ENCODE measurements around the gene PNPLA2. TPM values are rescaled to one million over a fixed set of nuclear protein-coding genes. Genes with fewer than 3 reads are reported as not detected.

The PNPLA2 gene
- total RNA-seq, 5 donors from 2014 or later (not counting 1 experiment from before 2014, with no cell fraction given): 172 to 212 (median 206) TPM

DNA sequence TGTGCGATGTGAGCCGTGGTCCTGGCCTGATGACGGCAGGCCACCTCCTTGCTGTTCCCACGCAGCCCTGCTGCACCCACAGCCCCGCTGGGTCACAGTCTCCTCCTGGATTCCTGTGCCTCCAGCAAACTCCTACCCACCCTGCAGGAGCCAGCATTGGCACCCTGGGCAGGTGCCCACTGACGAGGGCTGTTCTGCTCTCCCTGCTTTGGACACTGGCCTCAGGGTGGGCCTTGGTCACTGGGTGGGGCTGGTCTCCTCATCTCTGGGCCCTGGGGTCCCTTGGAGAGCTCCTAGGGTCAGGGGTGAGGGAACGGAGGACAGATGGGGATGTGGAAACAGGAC is 36.6 kb downstream of the PNPLA2 start:
- H3K27me3 ChIP-seq (replicated peaks in 1 of 2; ENCODE audit: control insufficient read depth in 2 of 2, extremely low read depth in 1 of 2, insufficient read depth in 2 of 2, low read length in 1 of 2): peaks cover 0 to 30% of the 10 kb centered on the region in 2 experiments
- ATAC-seq (replicated peaks in 1 of 4): no peak
- WGBS (ENCODE audit: insufficient coverage): 83% methylated on average over 7 of the region's 7 CpGs

DNA sequence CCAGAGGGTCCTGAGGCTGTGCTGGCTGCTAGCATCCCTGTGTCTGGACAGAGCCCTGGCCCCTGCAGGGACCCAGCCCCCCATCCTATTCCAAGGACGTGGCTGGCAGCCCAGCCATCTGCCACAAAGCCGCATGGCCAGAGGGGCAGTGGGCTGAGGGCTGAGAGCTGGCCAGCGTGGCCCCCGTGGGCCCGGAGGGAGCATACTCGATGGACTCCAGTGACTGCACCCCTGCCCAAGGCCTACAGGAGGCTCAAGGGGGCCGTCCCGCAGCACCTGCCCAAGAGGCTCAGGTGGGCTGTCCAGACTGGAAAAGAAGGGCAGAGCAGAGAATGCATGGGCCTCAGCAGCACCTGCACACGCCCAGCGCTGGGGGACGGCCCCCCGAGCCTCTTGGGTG is 37.1 kb downstream of the PNPLA2 start:
- peaks cover 0 to 6% of the 10 kb centered on the region in 2 experiments for H3K4me1 ChIP-seq (ENCODE audit: control insufficient read depth in 1 of 2, extremely low read depth in 1 of 2, insufficient read depth in 2 of 2, low read length in 2 of 2)
- H3K9me3 Mint-ChIP-seq: no peaks in the 10 kb centered on the region
- H3K9me3 ChIP-seq: no peaks in the 10 kb centered on the region
- no peak overlapping the region for H3K27ac ChIP-seq (ENCODE audit: low read length)
- ATAC-seq (replicated peaks in 1 of 4): no peak
- H3K27ac Mint-ChIP-seq: no peak overlapping the region
- DNase-seq: no peak
- H3K27me3 ChIP-seq (replicated peaks in 1 of 2; ENCODE audit: control insufficient read depth in 2 of 2, extremely low read depth in 1 of 2, insufficient read depth in 2 of 2, low read length in 1 of 2): peaks cover 0 to 27% of the 10 kb centered on the region in 2 experiments
- ChIA-PET POLR2A (no interaction called here), CTCF (no interaction called here)
- 91% methylated on average over 12 of the region's 12 CpGs for WGBS (ENCODE audit: insufficient coverage)
- H3K27me3 Mint-ChIP-seq: no peaks in the 10 kb centered on the region
- H3K36me3 ChIP-seq (ENCODE audit: control insufficient read depth in 2 of 2, extremely low read depth in 1 of 2, insufficient read depth in 1 of 2, low read length in 1 of 2): no peaks in the 10 kb centered on the region
- H3K4me3 Mint-ChIP-seq: no peak overlapping the region
- H3K36me3 Mint-ChIP-seq: no peaks in the 10 kb centered on the region
- H3K4me1 Mint-ChIP-seq: peaks cover 0 to 4% (median 0%) of the 10 kb centered on the region in 3 donors
- H3K4me3 ChIP-seq (ENCODE audit: control insufficient read depth in 1 of 2, extremely low read depth in 1 of 2, low read length in 1 of 2): no peak overlapping the region

More for the DNA sequence above, 36.6 kb downstream of the PNPLA2 start:
- H3K4me1 ChIP-seq (ENCODE audit: control insufficient read depth in 1 of 2, extremely low read depth in 1 of 2, insufficient read depth in 2 of 2, low read length in 2 of 2): peaks cover 0 to 6% of the 10 kb centered on the region in 2 experiments
- Mint-ChIP-seq H3K27me3 (no peaks in the 10 kb centered on the region), H3K27ac (no peak overlapping the region), H3K4me3 (no peak overlapping the region), H3K36me3 (no peaks in the 10 kb centered on the region), H3K9me3 (no peaks in the 10 kb centered on the region), H3K4me1 (peaks cover 0 to 4% (median 0%) of the 10 kb centered on the region in 3 donors)
- H3K9me3 ChIP-seq: no peaks in the 10 kb centered on the region
- POLR2A ChIA-PET: no interaction called here
- H3K27ac ChIP-seq (ENCODE audit: low read length): no peak overlapping the region
- no peak overlapping the region for H3K4me3 ChIP-seq (ENCODE audit: control insufficient read depth in 1 of 2, extremely low read depth in 1 of 2, low read length in 1 of 2)
- no peak for DNase-seq
- CTCF ChIA-PET: no interaction called here
- no peaks in the 10 kb centered on the region for H3K36me3 ChIP-seq (ENCODE audit: control insufficient read depth in 2 of 2, extremely low read depth in 1 of 2, insufficient read depth in 1 of 2, low read length in 1 of 2)

DNA sequence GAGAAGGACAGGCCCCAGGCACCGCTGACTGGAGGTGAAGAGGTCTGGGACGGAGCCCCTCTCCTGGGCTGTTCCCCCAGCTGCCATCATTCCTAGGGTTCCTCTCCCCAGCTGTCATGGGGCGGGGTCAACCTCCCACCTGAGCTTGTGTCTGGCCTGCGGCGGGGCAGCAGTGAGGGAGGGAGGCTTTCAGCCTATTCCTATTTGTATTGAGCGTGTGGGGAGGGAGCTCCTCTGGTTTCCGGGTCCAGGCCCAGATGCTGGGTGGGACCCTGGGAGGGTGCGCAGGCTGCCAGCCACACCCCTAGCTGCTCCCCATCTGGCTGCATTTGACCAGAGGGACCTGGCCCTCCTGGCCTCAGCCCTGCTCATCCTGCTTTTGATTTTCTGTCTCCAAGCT is 37.7 kb downstream of the PNPLA2 start:
- WGBS (ENCODE audit: insufficient coverage): 90% methylated on average over 4 of the region's 8 CpGs
- ATAC-seq (replicated peaks in 1 of 4) (no peak), DNase-seq (no peak)
- no peak overlapping the region for H3K4me3 ChIP-seq (ENCODE audit: control insufficient read depth in 1 of 2, extremely low read depth in 1 of 2, low read length in 1 of 2)
- H3K27me3 Mint-ChIP-seq: no peaks in the 10 kb centered on the region
- no peaks in the 10 kb centered on the region for H3K36me3 Mint-ChIP-seq
- no peak overlapping the region for H3K27ac Mint-ChIP-seq
- CTCF ChIA-PET: no interaction called here
- peaks cover 0 to 21% of the 10 kb centered on the region in 2 experiments for H3K27me3 ChIP-seq (replicated peaks in 1 of 2; ENCODE audit: control insufficient read depth in 2 of 2, extremely low read depth in 1 of 2, insufficient read depth in 2 of 2, low read length in 1 of 2)
- H3K4me1 Mint-ChIP-seq: peaks cover 0 to 4% (median 0%) of the 10 kb centered on the region in 3 donors
- no peaks in the 10 kb centered on the region for H3K9me3 ChIP-seq
- POLR2A ChIA-PET: no interaction called here
- H3K9me3 Mint-ChIP-seq: no peaks in the 10 kb centered on the region
- H3K4me3 Mint-ChIP-seq: no peak overlapping the region
- no peak overlapping the region for H3K27ac ChIP-seq (ENCODE audit: low read length)
- peaks cover 0 to 6% of the 10 kb centered on the region in 2 experiments for H3K4me1 ChIP-seq (ENCODE audit: control insufficient read depth in 1 of 2, extremely low read depth in 1 of 2, insufficient read depth in 2 of 2, low read length in 2 of 2)
- no peaks in the 10 kb centered on the region for H3K36me3 ChIP-seq (ENCODE audit: control insufficient read depth in 2 of 2, extremely low read depth in 1 of 2, insufficient read depth in 1 of 2, low read length in 1 of 2)

DNA sequence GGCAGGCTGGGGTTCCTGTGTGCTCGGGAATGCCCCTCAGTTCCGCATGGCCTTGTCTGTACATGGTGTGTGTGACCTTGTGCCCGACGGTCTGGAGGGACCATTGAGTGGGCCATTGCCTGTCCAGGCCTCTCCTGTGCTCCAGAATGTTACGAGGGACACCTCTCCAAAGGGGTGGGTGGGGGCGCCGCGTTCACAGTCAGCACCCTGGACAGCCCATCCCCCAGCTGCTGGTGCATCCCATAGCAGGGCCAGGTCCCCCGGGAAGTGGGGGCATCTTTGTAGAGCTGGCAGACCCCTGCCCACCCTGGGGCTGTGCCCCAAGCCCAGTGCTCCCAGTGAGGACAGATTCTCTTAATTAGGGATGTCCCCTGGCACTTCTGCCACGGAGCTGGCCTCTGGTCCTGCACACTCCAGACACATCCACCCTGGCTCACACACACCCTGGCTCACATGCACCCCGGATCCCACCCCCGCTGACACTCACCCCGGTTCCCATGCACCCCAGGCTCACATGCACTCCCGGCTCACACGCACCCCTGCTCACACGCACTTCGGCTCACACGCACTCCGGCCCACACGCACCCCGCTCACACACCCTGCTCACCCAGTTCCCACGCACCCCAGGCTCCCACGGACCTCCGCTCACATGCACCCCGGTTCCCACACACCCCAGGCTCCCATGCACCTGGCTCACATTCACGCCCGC is 39.5 kb downstream of the PNPLA2 start:
- DNase-seq (no peak), ATAC-seq (replicated peaks in 1 of 4) (no peak)
- Histone ChIP-seq H3K9me3 (no peaks in the 10 kb centered on the region), H3K4me1 (ENCODE audit: control insufficient read depth in 1 of 2, extremely low read depth in 1 of 2, insufficient read depth in 2 of 2, low read length in 2 of 2) (peaks cover 0 to 6% of the 10 kb centered on the region in 2 experiments), H3K4me3 (ENCODE audit: control insufficient read depth in 1 of 2, extremely low read depth in 1 of 2, low read length in 1 of 2) (no peak overlapping the region), H3K27ac (ENCODE audit: low read length) (no peak overlapping the region), H3K36me3 (ENCODE audit: control insufficient read depth in 2 of 2, extremely low read depth in 1 of 2, insufficient read depth in 1 of 2, low read length in 1 of 2) (no peaks in the 10 kb centered on the region), H3K27me3 (replicated peaks in 1 of 2; ENCODE audit: control insufficient read depth in 2 of 2, extremely low read depth in 1 of 2, insufficient read depth in 2 of 2, low read length in 1 of 2) (peaks cover 0 to 10% of the 10 kb centered on the region in 2 experiments)
- Mint-ChIP-seq H3K4me1 (peaks cover 0 to 4% (median 0%) of the 10 kb centered on the region in 3 donors), H3K27ac (no peak overlapping the region), H3K36me3 (no peaks in the 10 kb centered on the region), H3K9me3 (no peaks in the 10 kb centered on the region), H3K27me3 (no peaks in the 10 kb centered on the region), H3K4me3 (no peak overlapping the region)
- CTCF ChIA-PET: no interaction called here
- 89% methylated on average over 22 of the region's 27 CpGs for WGBS (ENCODE audit: insufficient coverage)
- POLR2A ChIA-PET: interaction anchor here in 1 of 2 donors (0.7 kb wide), 1 partner anchor 10 kb away, joined by 7 read pairs; no protein-coding TSS in a partner anchor

DNA sequence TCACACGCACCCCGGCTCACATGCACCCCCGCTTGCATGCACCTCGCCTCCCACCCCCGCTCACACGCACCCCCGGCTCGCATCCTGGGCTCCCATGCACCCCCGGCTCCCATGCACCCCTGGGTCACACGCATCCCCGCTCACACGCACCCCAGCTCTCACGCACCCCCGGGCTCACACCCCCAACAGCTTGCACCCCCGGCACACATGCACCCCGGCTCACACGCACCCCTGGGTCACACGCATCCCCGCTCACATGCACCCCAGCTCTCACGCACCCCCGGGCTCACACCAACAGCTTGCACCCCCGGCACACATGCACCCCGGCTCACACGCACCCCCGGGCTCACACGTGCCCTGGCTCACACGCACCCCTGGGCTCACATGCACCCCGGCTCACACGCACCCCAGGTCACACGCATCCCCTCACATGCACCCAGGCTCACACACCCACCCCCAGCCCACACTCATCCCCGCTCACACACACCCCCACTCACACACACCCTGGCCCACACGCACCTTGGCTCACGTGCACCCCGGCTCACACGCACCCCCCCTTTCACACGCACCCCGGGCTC is 40.1 kb downstream of the PNPLA2 start:
- Histone ChIP-seq H3K27me3 (replicated peaks in 1 of 2; ENCODE audit: control insufficient read depth in 2 of 2, extremely low read depth in 1 of 2, insufficient read depth in 2 of 2, low read length in 1 of 2) (peaks cover 0 to 10% of the 10 kb centered on the region in 2 experiments), H3K4me1 (ENCODE audit: control insufficient read depth in 1 of 2, extremely low read depth in 1 of 2, insufficient read depth in 2 of 2, low read length in 2 of 2) (peaks cover 0 to 6% of the 10 kb centered on the region in 2 experiments), H3K36me3 (ENCODE audit: control insufficient read depth in 2 of 2, extremely low read depth in 1 of 2, insufficient read depth in 1 of 2, low read length in 1 of 2) (no peaks in the 10 kb centered on the region), H3K4me3 (ENCODE audit: control insufficient read depth in 1 of 2, extremely low read depth in 1 of 2, low read length in 1 of 2) (no peak overlapping the region), H3K9me3 (no peaks in the 10 kb centered on the region), H3K27ac (ENCODE audit: low read length) (no peak overlapping the region)
- H3K4me3 Mint-ChIP-seq: no peak overlapping the region
- no peak overlapping the region for H3K27ac Mint-ChIP-seq
- DNase-seq (no peak), ATAC-seq (replicated peaks in 1 of 4) (no peak)
- no peaks in the 10 kb centered on the region for H3K9me3 Mint-ChIP-seq
- peaks cover 0 to 4% (median 0%) of the 10 kb centered on the region in 3 donors for H3K4me1 Mint-ChIP-seq
- no peaks in the 10 kb centered on the region for H3K36me3 Mint-ChIP-seq
- POLR2A ChIA-PET: interaction anchor here in 1 of 2 donors (0.7 kb wide), 1 partner anchor 9 kb away, joined by 7 read pairs; no protein-coding TSS in a partner anchor
- WGBS (ENCODE audit: insufficient coverage): 93% methylated on average over 25 of the region's 37 CpGs
- CTCF ChIA-PET: no interaction called here
- no peaks in the 10 kb centered on the region for H3K27me3 Mint-ChIP-seq

DNA sequence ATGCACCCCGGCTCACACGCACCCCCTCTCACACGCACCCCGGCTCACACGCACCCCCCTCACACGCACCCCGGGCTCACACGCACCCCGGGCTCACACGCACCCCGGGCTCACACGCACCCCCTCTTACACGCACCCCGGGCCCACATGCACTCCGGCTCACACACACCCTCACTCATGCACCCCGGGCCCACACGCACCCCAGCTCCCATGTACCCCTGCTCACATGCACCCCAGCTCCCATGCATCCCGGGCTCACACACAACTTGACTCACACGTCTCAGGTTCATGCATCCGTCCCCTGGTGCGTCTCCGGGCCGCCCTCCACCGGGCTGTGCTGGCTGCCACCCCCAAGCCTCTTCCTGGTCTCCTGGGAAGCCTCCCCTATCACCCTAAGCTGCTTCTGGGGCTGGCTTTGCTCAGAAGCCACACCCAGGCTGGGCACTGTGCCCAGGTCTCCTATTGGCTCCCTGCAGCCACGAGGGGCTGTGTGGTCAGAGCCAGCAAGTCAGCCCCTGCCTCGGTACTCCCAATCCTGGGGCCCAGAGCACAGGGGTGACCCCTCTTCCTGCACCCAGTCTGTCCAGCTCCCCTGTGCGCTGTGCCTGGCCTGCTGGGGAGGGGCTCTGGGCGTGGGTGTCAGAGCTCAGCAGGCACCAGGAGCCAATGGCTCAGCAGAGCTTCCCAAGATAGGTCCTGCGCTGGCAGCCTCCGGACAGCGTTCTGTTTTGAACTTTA is 40.8 kb downstream of the PNPLA2 start:
- Mint-ChIP-seq H3K27ac (no peak overlapping the region), H3K27me3 (no peaks in the 10 kb centered on the region), H3K36me3 (no peaks in the 10 kb centered on the region), H3K4me1 (peaks cover 0 to 4% (median 0%) of the 10 kb centered on the region in 3 donors), H3K4me3 (no peak overlapping the region), H3K9me3 (no peaks in the 10 kb centered on the region)
- Histone ChIP-seq H3K4me1 (ENCODE audit: control insufficient read depth in 1 of 2, extremely low read depth in 1 of 2, insufficient read depth in 2 of 2, low read length in 2 of 2) (peaks cover 0 to 6% of the 10 kb centered on the region in 2 experiments), H3K4me3 (ENCODE audit: control insufficient read depth in 1 of 2, extremely low read depth in 1 of 2, low read length in 1 of 2) (no peak overlapping the region), H3K9me3 (no peaks in the 10 kb centered on the region), H3K27me3 (replicated peaks in 1 of 2; ENCODE audit: control insufficient read depth in 2 of 2, extremely low read depth in 1 of 2, insufficient read depth in 2 of 2, low read length in 1 of 2) (peaks cover 0 to 10% of the 10 kb centered on the region in 2 experiments), H3K27ac (ENCODE audit: low read length) (no peak overlapping the region), H3K36me3 (ENCODE audit: control insufficient read depth in 2 of 2, extremely low read depth in 1 of 2, insufficient read depth in 1 of 2, low read length in 1 of 2) (no peaks in the 10 kb centered on the region)
- CTCF ChIA-PET: no interaction called here
- 80% methylated on average over 15 of the region's 31 CpGs for WGBS (ENCODE audit: insufficient coverage)
- ATAC-seq (replicated peaks in 1 of 4) (no peak), DNase-seq (no peak)
- POLR2A ChIA-PET: no interaction called here
